ENCODE results near the gene NMT1.

GRCh38 chr17:45038728-45039634 is 22.1 kb upstream of the NMT1 start:
- no peak for TF ChIP-seq MXI1 (IDR thresholded peaks at IDR 0.05; ENCODE audit: low read depth, low read length)
- no peak for TF ChIP-seq USF2 (IDR thresholded peaks at IDR 0.05; ENCODE audit: borderline replicate concordance, low read depth, low read length)
- no peak for TF ChIP-seq RCOR1 (IDR thresholded peaks at IDR 0.05; ENCODE audit: low read length)
- no peak for TF ChIP-seq REST (IDR thresholded peaks at IDR 0.05; ENCODE audit: low read depth, low read length)
- TF ChIP-seq CTCF (IDR thresholded peaks at IDR 0.05): no peak
- no peak for TF ChIP-seq NFIC (IDR thresholded peaks at IDR 0.05; ENCODE audit: borderline replicate concordance)
- no peak for TF ChIP-seq EP300 (IDR thresholded peaks at IDR 0.05; ENCODE audit: borderline replicate concordance in 1 of 2, low read depth in 1 of 2, low read length in 1 of 2)
- no peak for TF ChIP-seq FOSL2 (IDR thresholded peaks at IDR 0.05; ENCODE audit: borderline replicate concordance, low read depth)
- no peak for TF ChIP-seq USF1 (IDR thresholded peaks at IDR 0.05; ENCODE audit: borderline replicate concordance, low read depth)
- no peak for TF ChIP-seq EZH2phosphoT487 (IDR thresholded peaks at IDR 0.05; ENCODE audit: borderline replicate concordance, low read depth)
- no peak for TF ChIP-seq POLR2AphosphoS5 (IDR thresholded peaks at IDR 0.05; ENCODE audit: low read depth, low read length)
- TF ChIP-seq GABPA (IDR thresholded peaks at IDR 0.05; ENCODE audit: low read depth): no peak

All from SK-N-SH (cell line).